Ovary (tissue), 9 donors: Measurements from ENCODE around the gene MAP1B. TPM values are rescaled to one million over a fixed set of nuclear protein-coding genes. Genes with fewer than 3 reads are reported as not detected.

Source experiments
- DNase-seq, 5 donors: peaks; one replicate each; pipeline ENCODE4 v3.0.0-alpha.2; 2019 to 2020
- H3K27ac ChIP-seq, 2 donors: fragments of 200-600 bp; one replicate each; pipeline versions ENCODE4 v1.5.1 to v1.8.0; 2019 to 2022
- H3K27me3 ChIP-seq: fragments of 200-600 bp; one replicate; pipeline ENCODE4 v1.8.0; 2022
- H3K36me3 ChIP-seq: fragments of 200-600 bp; sonication (generic); one replicate; pipeline ENCODE4 v1.5.1; 2019
- H3K4me1 ChIP-seq: one replicate; pipeline ENCODE4 v1.8.1; 2013; ENCODE audit warnings: mild to moderate bottlenecking, moderate library complexity; ENCODE audit not compliant: insufficient read depth
- H3K4me3 ChIP-seq: fragments of 200-600 bp; sonication (generic); one replicate; pipeline ENCODE4 v1.5.1; 2017
- H3K9me3 ChIP-seq, 2 donors: fragments of 200-600 bp in 1 of 2; sonication (generic) in 1 of 2; one replicate each; pipeline versions ENCODE4 v1.5.1 to v1.8.1; 2013 to 2019; ENCODE audit warnings: mild to moderate bottlenecking in 1 of 2, moderate library complexity in 1 of 2
- CTCF ChIP-seq, 3 donors: fragments of 450-650 bp in 2 of 3; fragments of 200-600 bp in 1 of 3; IDR thresholded peaks; one replicate each; pipeline versions ENCODE4 v1.5.1 to v1.8.0; 2016 to 2022; ENCODE audit warnings: antibody characterized with exemption in 3 of 3, mild to moderate bottlenecking in 1 of 3
- EP300 ChIP-seq: sonication (generic); formaldehyde crosslinking; IDR thresholded peaks from one replicate; pipeline ENCODE4 v1.6.1; 2017; ENCODE audit warnings: antibody characterized with exemption
- POLR2A ChIP-seq: fragments of 450-650 bp; IDR thresholded peaks from one replicate; pipeline ENCODE4 v1.6.1; 2017; ENCODE audit warnings: antibody characterized with exemption, mild to moderate bottlenecking, moderate library complexity
- WGBS, 3 donors: extraction: QIAGEN DNeasy Blood & Tissue Kit in 1 of 3; methylation state at CpG; one replicate each; pipeline versions ENCODE4 v1.1.5 to v1.1.7; 2013 to 2017; 5-methylcytosine and 5-hydroxymethylcytosine counted together
- intact Hi-C, 4 donors: fragments of 100-400 bp; cut with DNase I; formaldehyde crosslinking; loops; one replicate each; pipeline versions ENCODE4 v1.11.0 to v1.15.1; 2022 to 2023
- polyA plus RNA-seq, 2 donors: library from polyadenylated mRNA; stranded (reverse); fragments of 200-250 nt in 1 of 2; fragments of 350-450 nt in 1 of 2; fragmentation: Illumina TruSeq in 1 of 2; extraction: RNeasy Lipid Tissue Mini Kit (QIAGEN cat#74804) in 1 of 2; gene quantifications; one replicate each; pipeline ENCODE4 v1.2.3, GENCODE V29; 2013 to 2014
- total RNA-seq, 7 donors: library from RNA; depleted of rRNA in 2 of 7; stranded (reverse); fragments of >200 nt in 2 of 7; fragmentation: NEBNext Ultra II Directional in 3 of 7; extraction: Animal tissue kit (Norgen Biotek cat#: 25700) in 3 of 7; gene quantifications; one replicate each; pipeline versions ENCODE4 v1.1.0 to v1.2.4, GENCODE V29; 2016 to 2023
- donor health status: DM: no; HTN: no; CAD: no; lungs with moderate emphysema.
- donor health status: DM: no; HTN: no; CAD: no.
- donor health status: Bipolar disorder and iron deficiency.
- donor health status: DM: yes; HTN: yes; CAD: no.
- donor health status: DM: no; HTN: no; CAD: no.
- donor health status: DM: yes; HTN: yes; CAD: no.

MAP1B gene
- total and polyA plus RNA-seq, 9 donors = 4.4 to 126 (median 47.7) TPM

GRCh38 chr5:72101828-72102227, 5.4 kb upstream of the MAP1B start:
- intact Hi-C loops = no loop called here
- no peaks in the 10 kb centered on the region for H3K9me3 ChIP-seq
- TF ChIP-seq POLR2A = no peak
- TF ChIP-seq CTCF (IDR thresholded peaks at IDR 0.05) = no peak
- TF ChIP-seq EP300 = no peak
- H3K36me3 ChIP-seq = no peaks in the 10 kb centered on the region
- 63 to 97% (median 96%) methylated on average over 1 of the region's 1 CpG for WGBS, 3 donors
- no peak overlapping the region for H3K27ac ChIP-seq
- no peaks in the 10 kb centered on the region for H3K27me3 ChIP-seq
- no peak overlapping the region for H3K4me3 ChIP-seq
- H3K4me1 ChIP-seq = peaks cover 3% of the 10 kb centered on the region
- DNase-seq = no peak

- no peak for DNase-seq
- TF ChIP-seq EP300 = no peak
- TF ChIP-seq POLR2A = no peak
- TF ChIP-seq CTCF (IDR thresholded peaks at IDR 0.05) = no peak
- H3K36me3 ChIP-seq = no peaks in the 10 kb centered on the region
- H3K4me1 ChIP-seq = peaks cover 4% of the 10 kb centered on the region
- H3K4me3 ChIP-seq = peak overlapping the region; percentile 75
- H3K27ac ChIP-seq = no peak overlapping the region
- H3K9me3 ChIP-seq = no peaks in the 10 kb centered on the region
- intact Hi-C loops = no loop called here
- 16 to 19% (median 18%) methylated on average over 11 of the region's 11 CpGs for WGBS, 3 donors
- no peaks in the 10 kb centered on the region for H3K27me3 ChIP-seq
These were observed 501 bp upstream of the MAP1B start for GRCh38 chr5:72106817-72107130.

- Histone ChIP-seq H3K27me3 (no peaks in the 10 kb centered on the region), H3K27ac (peak overlapping the region; percentile 10 to 76), H3K9me3 (no peaks in the 10 kb centered on the region), H3K4me1 (peaks cover 4% of the 10 kb centered on the region), H3K4me3 (peak overlapping the region; percentile 75), H3K36me3 (no peaks in the 10 kb centered on the region)
- WGBS, 3 donors = 0 to 1% (median 0%) methylated on average over 11 of the region's 11 CpGs
- TF ChIP-seq EP300 (no peak), CTCF (IDR thresholded peaks at IDR 0.05) (no peak), POLR2A (no peak)
- intact Hi-C loops = no loop called here
- peak in 2 of 5 donors; percentile 13 to 28 for DNase-seq
These were observed 576 bp downstream of the MAP1B start for GRCh38 chr5:72107901-72108201.

- Histone ChIP-seq H3K27ac (peak overlapping the region; percentile 60 to 76), H3K4me3 (peak overlapping the region; percentile 75), H3K27me3 (no peaks in the 10 kb centered on the region), H3K9me3 (no peaks in the 10 kb centered on the region), H3K36me3 (no peaks in the 10 kb centered on the region), H3K4me1 (peaks cover 4% of the 10 kb centered on the region)
- intact Hi-C loops = no loop called here
- TF ChIP-seq CTCF (IDR thresholded peaks at IDR 0.05) (peak in 1 of 3 donors; percentile 12), EP300 (no peak)
- WGBS, 3 donors = 0% methylated on average over 47 to 72 of the region's 72 CpGs
- peak; percentile 62 to 81 (median 75) for DNase-seq
These were observed 1.2 kb downstream of the MAP1B start for GRCh38 chr5:72108202-72109061.
